LNCAP (cell line): ENCODE results near the gene RBM6.

Experiments
- TF ChIP-seq, protein P1 (sequence below): fragments of 450-650 bp; IDR thresholded peaks from 2 replicates; pipeline ENCODE4 v1.5.1; 2017; ENCODE audit warnings: mild to moderate bottlenecking

RBM6 gene

DNA sequence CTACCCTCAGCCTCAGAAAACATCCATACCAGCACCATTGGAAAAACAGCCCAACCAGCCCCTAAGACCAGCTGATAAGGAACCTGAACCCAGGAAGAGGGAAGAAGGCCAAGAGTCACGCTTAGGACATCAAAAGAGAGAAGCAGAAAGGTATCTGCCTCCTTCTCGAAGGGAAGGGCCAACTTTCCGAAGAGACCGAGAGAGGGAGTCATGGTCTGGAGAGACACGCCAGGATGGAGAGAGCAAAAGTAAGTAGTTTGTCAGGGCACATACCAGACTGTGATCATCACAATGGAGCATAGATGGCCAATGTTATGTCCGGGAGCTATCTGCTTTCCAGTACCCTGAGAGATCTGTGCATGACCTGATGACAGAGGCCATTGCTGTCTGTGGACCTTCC, 117.8 kb downstream of the RBM6 start:
- TF ChIP-seq, protein P1, sequence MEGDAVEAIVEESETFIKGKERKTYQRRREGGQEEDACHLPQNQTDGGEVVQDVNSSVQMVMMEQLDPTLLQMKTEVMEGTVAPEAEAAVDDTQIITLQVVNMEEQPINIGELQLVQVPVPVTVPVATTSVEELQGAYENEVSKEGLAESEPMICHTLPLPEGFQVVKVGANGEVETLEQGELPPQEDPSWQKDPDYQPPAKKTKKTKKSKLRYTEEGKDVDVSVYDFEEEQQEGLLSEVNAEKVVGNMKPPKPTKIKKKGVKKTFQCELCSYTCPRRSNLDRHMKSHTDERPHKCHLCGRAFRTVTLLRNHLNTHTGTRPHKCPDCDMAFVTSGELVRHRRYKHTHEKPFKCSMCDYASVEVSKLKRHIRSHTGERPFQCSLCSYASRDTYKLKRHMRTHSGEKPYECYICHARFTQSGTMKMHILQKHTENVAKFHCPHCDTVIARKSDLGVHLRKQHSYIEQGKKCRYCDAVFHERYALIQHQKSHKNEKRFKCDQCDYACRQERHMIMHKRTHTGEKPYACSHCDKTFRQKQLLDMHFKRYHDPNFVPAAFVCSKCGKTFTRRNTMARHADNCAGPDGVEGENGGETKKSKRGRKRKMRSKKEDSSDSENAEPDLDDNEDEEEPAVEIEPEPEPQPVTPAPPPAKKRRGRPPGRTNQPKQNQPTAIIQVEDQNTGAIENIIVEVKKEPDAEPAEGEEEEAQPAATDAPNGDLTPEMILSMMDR, result no peak

GRCh38 chr3:50068134-50068533, 128.2 kb downstream of the RBM6 start:
- TF ChIP-seq, protein P1, result no peak

GRCh38 chr3:50078091-50078490, 138.1 kb downstream of the RBM6 start:
- TF ChIP-seq, protein P1, result no peak

DNA sequence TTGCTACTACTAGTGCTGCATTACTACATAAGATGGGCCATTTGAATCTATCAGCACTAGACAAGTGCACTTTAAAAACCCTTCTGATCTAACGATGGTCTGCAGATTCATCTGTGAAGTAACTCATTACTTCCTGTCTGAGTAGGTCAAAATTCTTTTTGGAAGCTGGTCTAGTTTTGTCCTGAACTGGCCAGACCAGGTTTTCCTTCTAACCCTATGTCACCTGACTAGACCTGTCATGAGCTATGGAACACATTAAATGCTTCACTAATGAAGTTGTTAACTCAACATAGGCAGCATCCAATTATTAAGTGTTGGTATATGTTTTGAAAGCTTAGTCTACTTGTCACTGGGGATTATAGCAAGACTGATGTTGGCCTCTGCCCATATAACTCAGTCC, 138.7 kb downstream of the RBM6 start:
- TF ChIP-seq, protein P1, result no peak

DNA sequence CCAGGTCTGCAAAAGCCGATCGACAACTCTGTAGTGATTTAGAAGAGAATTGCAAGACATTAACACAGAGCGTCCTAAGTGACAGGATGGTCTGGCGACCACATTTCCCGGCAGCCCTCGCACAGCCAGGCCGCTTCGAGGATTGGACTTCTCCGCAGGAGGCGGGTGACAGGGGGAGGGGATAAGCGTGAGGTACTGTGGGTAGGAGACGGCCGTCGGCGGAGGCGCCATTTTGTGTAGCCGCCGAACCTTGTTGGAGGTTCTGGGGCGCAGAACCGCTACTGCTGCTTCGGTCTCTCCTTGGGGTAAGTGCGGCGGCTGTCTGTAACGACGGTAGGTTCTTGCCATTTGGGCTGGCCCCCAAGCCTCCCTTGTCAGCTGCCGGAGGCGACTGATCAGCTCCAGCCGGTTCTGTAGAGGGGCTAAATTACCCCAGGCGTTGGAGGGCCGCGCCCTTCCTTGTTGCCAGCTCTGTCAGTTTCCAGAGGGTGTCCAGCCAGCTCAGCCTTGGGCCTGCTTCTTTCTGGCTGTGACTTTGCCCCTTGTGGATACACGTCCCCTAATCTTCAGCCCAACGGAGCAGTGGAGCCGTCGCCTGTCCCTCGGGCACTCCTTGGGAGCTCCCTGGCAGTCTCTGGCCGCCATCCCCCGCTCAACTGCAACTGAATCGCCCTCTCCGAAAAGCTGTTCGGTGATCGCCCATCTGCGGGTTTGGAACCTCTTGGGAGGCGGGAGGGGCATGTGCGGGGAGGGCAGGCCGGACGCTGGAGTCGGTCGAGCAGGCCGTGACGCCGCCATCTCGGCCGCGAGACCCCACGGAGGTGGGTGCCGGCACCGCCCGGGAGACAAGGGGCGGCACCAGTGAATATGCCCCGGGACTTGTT, 149.0 kb downstream of the RBM6 start, which contains the start of gene RBM5:
Gene RBM5 (plus strand): TSS at position 195 of the 884 bp plus-strand sequence. CDS start 1,516 bp downstream, outside the sequence.
- TF ChIP-seq, protein P1, result no peak

GRCh38 chr3:50089609-50089945, 149.6 kb downstream of the RBM6 start:
- TF ChIP-seq, protein P1, result no peak

GRCh38 chr3:50090984-50091383, 151.0 kb downstream of the RBM6 start:
- TF ChIP-seq, protein P1, result no peak
